ENCODE data around the gene KLF11.

KLF11 gene

DNA sequence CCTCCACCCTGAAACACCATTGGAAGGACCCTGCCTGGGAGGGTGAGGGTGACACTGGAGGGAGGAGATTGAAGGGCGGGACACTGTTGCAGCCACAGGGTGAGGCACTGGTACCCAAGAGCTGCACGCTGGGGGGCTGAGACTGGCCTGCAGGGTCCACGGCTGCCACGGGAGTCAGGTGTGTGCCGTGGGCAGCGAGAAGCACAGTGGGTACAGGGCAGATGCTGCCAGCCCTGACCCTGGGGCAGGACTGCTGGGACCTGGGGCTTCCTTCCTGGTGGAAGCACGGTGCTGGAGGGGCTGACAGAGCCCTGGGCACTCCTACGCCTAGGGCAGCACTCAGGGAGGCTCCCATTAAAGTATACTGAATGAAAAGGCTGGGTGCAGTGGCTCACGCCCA, 20.2 kb downstream of the KLF11 start:
- Mint-ChIP-seq H3K27me3 (ENCODE audit: low read depth, poor library complexity) (peaks cover 3% of the 10 kb centered on the region), H3K27ac (no peak overlapping the region), H3K4me1 (peaks cover 36% of the 10 kb centered on the region), H3K4me3 (no peak overlapping the region), H3K9me3 (peaks cover 10% of the 10 kb centered on the region), H3K36me3 (ENCODE audit: low read depth) (peaks cover 6% of the 10 kb centered on the region)
- no peak for DNase-seq
- TF ChIP-seq CTCF (IDR thresholded peaks at IDR 0.05), result no peak

DNA sequence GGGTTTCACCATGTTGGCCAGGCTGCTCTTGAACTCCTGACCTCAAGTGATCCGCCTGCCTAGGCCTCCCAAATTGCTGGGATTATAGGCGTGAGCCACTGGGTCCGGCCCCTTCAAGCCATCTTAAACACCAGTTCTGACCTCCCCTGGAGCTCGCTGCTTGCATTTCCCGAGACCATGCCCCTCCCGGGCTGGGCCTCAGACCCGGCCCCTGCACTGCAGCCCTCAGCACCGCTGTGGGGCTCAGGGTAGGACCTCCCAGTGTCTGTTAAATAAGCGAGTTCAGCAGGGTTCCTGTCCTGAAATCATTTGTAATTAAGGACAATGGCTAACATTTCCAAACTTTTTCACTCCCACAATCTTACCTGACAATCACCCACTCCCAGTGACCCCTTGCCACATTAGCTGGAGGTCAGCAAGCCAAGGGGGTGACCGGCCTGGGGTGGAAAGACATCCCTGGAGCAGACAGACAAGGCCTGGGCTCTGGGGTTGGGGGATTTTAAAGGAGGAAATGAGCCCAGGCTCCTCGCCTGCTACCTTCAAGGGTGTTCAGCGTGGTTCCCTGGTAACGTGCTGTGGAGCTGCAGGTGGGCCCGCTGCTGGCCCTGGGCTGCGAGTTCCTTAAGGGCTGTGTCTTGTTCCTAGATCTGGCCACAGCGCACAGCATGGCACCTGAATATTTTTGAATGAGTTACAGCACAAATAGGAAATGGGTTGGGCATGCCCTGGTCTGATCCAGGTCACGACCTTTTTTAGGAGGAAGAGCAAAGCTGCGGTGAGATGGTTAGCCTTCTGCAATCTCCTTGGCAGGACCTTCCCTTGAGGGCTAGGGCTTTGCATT, 21.8 kb downstream of the KLF11 start:
- Mint-ChIP-seq H3K27me3 (ENCODE audit: low read depth, poor library complexity) (peaks cover 3% of the 10 kb centered on the region), H3K27ac (no peak overlapping the region), H3K4me3 (no peak overlapping the region), H3K9me3 (peaks cover 10% of the 10 kb centered on the region), H3K4me1 (peaks cover 30% of the 10 kb centered on the region), H3K36me3 (ENCODE audit: low read depth) (peaks cover 6% of the 10 kb centered on the region)
- no peak for DNase-seq
- no peak for TF ChIP-seq CTCF (IDR thresholded peaks at IDR 0.05)

GRCh38 chr2:10065773-10066055, 22.4 kb downstream of the KLF11 start:
- peaks cover 3% of the 10 kb centered on the region for H3K27me3 Mint-ChIP-seq (ENCODE audit: low read depth, poor library complexity)
- peaks cover 30% of the 10 kb centered on the region for H3K4me1 Mint-ChIP-seq
- no peak for DNase-seq
- peaks cover 6% of the 10 kb centered on the region for H3K36me3 Mint-ChIP-seq (ENCODE audit: low read depth)
- no peak for TF ChIP-seq CTCF (IDR thresholded peaks at IDR 0.05)
- H3K4me3 Mint-ChIP-seq, result no peak overlapping the region
- H3K9me3 Mint-ChIP-seq, result peaks cover 10% of the 10 kb centered on the region
- H3K27ac Mint-ChIP-seq, result no peak overlapping the region

DNA sequence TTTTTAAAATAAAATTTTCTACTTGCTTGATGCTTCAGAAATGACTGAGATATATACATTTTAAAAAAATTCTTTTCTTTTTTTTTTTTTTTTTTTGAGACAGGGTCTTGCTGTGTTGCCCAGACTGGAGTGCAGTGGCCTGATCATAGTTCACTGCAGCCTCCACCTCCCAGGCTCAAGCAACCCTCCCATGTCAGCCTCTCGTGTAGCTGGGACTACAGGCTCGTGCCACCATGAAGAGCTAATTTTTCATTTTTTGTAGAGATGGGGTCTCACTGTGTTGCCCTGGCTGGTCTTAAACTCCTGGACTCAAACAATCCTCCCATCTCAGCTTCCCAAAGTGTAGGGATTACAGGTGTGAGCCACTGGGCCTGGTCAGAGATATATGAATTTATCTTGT, 24.0 kb downstream of the KLF11 start:
- Mint-ChIP-seq H3K36me3 (ENCODE audit: low read depth) (peaks cover 6% of the 10 kb centered on the region), H3K27me3 (ENCODE audit: low read depth, poor library complexity) (peaks cover 3% of the 10 kb centered on the region), H3K4me3 (no peak overlapping the region), H3K4me1 (peaks cover 21% of the 10 kb centered on the region), H3K9me3 (peaks cover 10% of the 10 kb centered on the region), H3K27ac (no peak overlapping the region)
- no peak for DNase-seq
- no peak for TF ChIP-seq CTCF (IDR thresholded peaks at IDR 0.05)

GRCh38 chr2:10067881-10068280, 24.5 kb downstream of the KLF11 start:
- TF ChIP-seq CTCF (IDR thresholded peaks at IDR 0.05), result no peak
- H3K4me3 Mint-ChIP-seq, result no peak overlapping the region
- H3K27me3 Mint-ChIP-seq (ENCODE audit: low read depth, poor library complexity), result peaks cover 3% of the 10 kb centered on the region
- peaks cover 6% of the 10 kb centered on the region for H3K36me3 Mint-ChIP-seq (ENCODE audit: low read depth)
- H3K9me3 Mint-ChIP-seq, result peaks cover 10% of the 10 kb centered on the region
- peaks cover 23% of the 10 kb centered on the region for H3K4me1 Mint-ChIP-seq
- DNase-seq, result no peak
- H3K27ac Mint-ChIP-seq, result no peak overlapping the region

GRCh38 chr2:10071176-10071575, 27.8 kb downstream of the KLF11 start:
- Mint-ChIP-seq H3K27me3 (ENCODE audit: low read depth, poor library complexity) (peaks cover 30% of the 10 kb centered on the region), H3K27ac (no peak overlapping the region), H3K4me3 (no peak overlapping the region), H3K36me3 (ENCODE audit: low read depth) (peaks cover 6% of the 10 kb centered on the region), H3K9me3 (peaks cover 10% of the 10 kb centered on the region), H3K4me1 (peaks cover 35% of the 10 kb centered on the region)
- no peak for DNase-seq
- no peak for TF ChIP-seq CTCF (IDR thresholded peaks at IDR 0.05)

Data from nephron progenitor cell (in vitro differentiated cells).